ENCODE results near the gene C12orf76. TPM values are rescaled to one million over a fixed set of nuclear protein-coding genes. Genes with fewer than 3 reads are reported as not detected.
"Not testable (repeated sequence)": the region's sequence is repeated elsewhere in the genome, so short reads cannot be mapped to it uniquely, and the experiment has no call there.

C12orf76 gene
- total and polyA plus RNA-seq, 2 of the 13 experiments (the other 11 are each of a cell fraction or from before 2014, with no cell fraction given): 15.8 to 38.4 TPM

- H3K9me3 ChIP-seq (ENCODE audit: low read length); H3K4me3 ChIP-seq (replicated peaks in 1 of 3; ENCODE audit: insufficient read depth in 1 of 3, low read depth in 2 of 3, low read length in 3 of 3); CTCF ChIA-PET (ENCODE audit: low intra/inter-chr PET ratio, low total read pairs); intact Hi-C loops (cut with micrococcal nuclease; ENCODE audit: unreplicated experiment); H3K4me2 ChIP-seq (ENCODE audit: low read depth, low read length); in situ Hi-C loops (cut with HindIII; ENCODE audit: extremely low pct_ligation_motif_present, low pct_unique_long_range_greater_than_20kb); H4K20me1 ChIP-seq (ENCODE audit: insufficient read depth, low read length); H3K9ac ChIP-seq (ENCODE audit: insufficient read depth, low read depth, low read length); H3K27me3 ChIP-seq (ENCODE audit: control insufficient read depth in 1 of 2, insufficient read depth in 2 of 2, low read length in 2 of 2); H3K27ac ChIP-seq (ENCODE audit: extremely low read length, insufficient read depth, low read length); BruUV-seq (replicated peaks); H2AFZ ChIP-seq (ENCODE audit: low read length); FAIRE-seq; DNase-seq (ENCODE audit: low spot score); POLR2A ChIA-PET; ATAC-seq: not testable (repeated sequence)
- Histone ChIP-seq H3K36me3 (replicated peaks in 1 of 2; ENCODE audit: control insufficient read depth in 1 of 2, insufficient read depth in 2 of 2, low read length in 2 of 2) (peaks cover 4 to 14% of the 10 kb centered on the region in 2 experiments; a peak in 3 of 5 replicates), H3K4me1 (ENCODE audit: insufficient read depth, low read length) (peaks cover 49% of the 10 kb centered on the region), H3K79me2 (ENCODE audit: insufficient read depth, low read length) (peaks cover 48% of the 10 kb centered on the region)
- 96% methylated on average over 15 of the region's 15 CpGs for WGBS (ENCODE audit: low lambda C conversion rate)
These were observed 39.5 kb downstream of the C12orf76 start for GRCh38 chr12:110008681-110009398.

GRCh38 chr12:110007881-110008280 is 40.4 kb downstream of the C12orf76 start:
- Histone ChIP-seq H3K4me3 (replicated peaks in 1 of 3; ENCODE audit: insufficient read depth in 1 of 3, low read depth in 2 of 3, low read length in 3 of 3) (no peak overlapping the region), H3K9me3 (ENCODE audit: low read length) (no peaks in the 10 kb centered on the region), H3K79me2 (ENCODE audit: insufficient read depth, low read length) (peaks cover 48% of the 10 kb centered on the region), H3K9ac (ENCODE audit: insufficient read depth, low read depth, low read length) (no peak overlapping the region), H3K4me1 (ENCODE audit: insufficient read depth, low read length) (peaks cover 46% of the 10 kb centered on the region), H3K36me3 (replicated peaks in 1 of 2; ENCODE audit: control insufficient read depth in 1 of 2, insufficient read depth in 2 of 2, low read length in 2 of 2) (peaks cover 0 to 7% of the 10 kb centered on the region in 2 experiments; a peak in 2 of 5 replicates), H4K20me1 (ENCODE audit: insufficient read depth, low read length) (no peaks in the 10 kb centered on the region), H3K4me2 (ENCODE audit: low read depth, low read length) (no peak overlapping the region), H3K27me3 (ENCODE audit: control insufficient read depth in 1 of 2, insufficient read depth in 2 of 2, low read length in 2 of 2) (no peaks in the 10 kb centered on the region), H2AFZ (ENCODE audit: low read length) (no peak overlapping the region), H3K27ac (ENCODE audit: extremely low read length, insufficient read depth, low read length) (no peak overlapping the region)
- in situ Hi-C loops (cut with HindIII; ENCODE audit: extremely low pct_ligation_motif_present, low pct_unique_long_range_greater_than_20kb) (no loop called here), intact Hi-C loops (cut with micrococcal nuclease; ENCODE audit: unreplicated experiment) (no loop called here)
- ChIA-PET CTCF (ENCODE audit: low intra/inter-chr PET ratio, low total read pairs) (no interaction called here), POLR2A (no interaction called here)
- DNase-seq (ENCODE audit: low spot score) (no peak), FAIRE-seq (no peak), ATAC-seq (no peak)
- no TSS peak for BruUV-seq (replicated peaks)
- TF ChIP-seq PLSCR1 (CRISPR knock-in tag; IDR thresholded peaks at IDR 0.05; ENCODE audit: borderline replicate concordance) (no peak), THAP7 (CRISPR knock-in tag; IDR thresholded peaks at IDR 0.05) (no peak), ZNF615 (CRISPR knock-in tag; IDR thresholded peaks at IDR 0.05; ENCODE audit: borderline replicate concordance) (no peak), RBAK (CRISPR knock-in tag; IDR thresholded peaks at IDR 0.05) (no peak), IKZF4 (CRISPR knock-in tag; IDR thresholded peaks at IDR 0.05; ENCODE audit: borderline replicate concordance, low read depth, not compliant biosample characterization) (no peak), CSRNP1 (CRISPR knock-in tag; IDR thresholded peaks at IDR 0.05) (no peak), BHLHE40 (IDR thresholded peaks at IDR 0.05; ENCODE audit: low read length) (no peak), BATF2 (CRISPR knock-in tag; IDR thresholded peaks at IDR 0.05) (no peak), TERF1 (CRISPR knock-in tag; IDR thresholded peaks at IDR 0.05) (no peak), IRF9 (CRISPR knock-in tag; IDR thresholded peaks at IDR 0.05; ENCODE audit: borderline replicate concordance) (no peak)

Measured in HepG2 (cell line).